HG02588 (cell line): Measurements from ENCODE around the gene CD164.

Source experiments
- ATAC-seq: cut with Tn5 transposase; IDR thresholded peaks from one replicate; pipeline ENCODE4 v1.9.1; 2021; ENCODE audit warnings: mild to moderate bottlenecking, moderate library complexity; ENCODE audit not compliant: unreplicated experiment

The CD164 gene

GRCh38 chr6:109381747-109382575, at the start of gene CD164:
TSS of gene CD164 (minus strand) at chr6:109382467. CDS start at chr6:109382378, 89 bp downstream.
- peak; percentile 47 for ATAC-seq

- no peak for ATAC-seq
Measured at GRCh38 chr6:109429496-109429895, 47.2 kb upstream of the CD164 start.

- no peak for ATAC-seq
Measured at GRCh38 chr6:109428889-109429477, 46.7 kb upstream of the CD164 start.

GRCh38 chr6:109424946-109425345, 42.7 kb upstream of the CD164 start:
- ATAC-seq: no peak

- no peak for ATAC-seq
Measured at GRCh38 chr6:109421184-109421583, 38.9 kb upstream of the CD164 start.

GRCh38 chr6:109420751-109421150, 38.5 kb upstream of the CD164 start:
- no peak for ATAC-seq

- ATAC-seq: no peak
Measured at GRCh38 chr6:109417646-109418045, 35.4 kb upstream of the CD164 start.

GRCh38 chr6:109411034-109411433, 28.8 kb upstream of the CD164 start:
- no peak for ATAC-seq

- no peak for ATAC-seq
Measured at GRCh38 chr6:109406196-109406595, 23.9 kb upstream of the CD164 start.

- no peak for ATAC-seq
Measured at GRCh38 chr6:109397020-109397419, 14.8 kb upstream of the CD164 start.

GRCh38 chr6:109396046-109396718, 13.9 kb upstream of the CD164 start:
- ATAC-seq: no peak

- ATAC-seq: no peak
Measured at GRCh38 chr6:109393886-109394281, 11.6 kb upstream of the CD164 start.

- no peak for ATAC-seq
Measured at GRCh38 chr6:109393157-109393885, 11.1 kb upstream of the CD164 start.

- no peak for ATAC-seq
Measured at GRCh38 chr6:109389650-109390274, 7.5 kb upstream of the CD164 start.

- ATAC-seq: no peak
Measured at GRCh38 chr6:109388265-109388664, 6.0 kb upstream of the CD164 start.

- ATAC-seq: no peak
Measured at GRCh38 chr6:109383438-109383940, 1.2 kb upstream of the CD164 start.

GRCh38 chr6:109382576-109383437, 540 bp upstream of the CD164 start:
- ATAC-seq: peak; percentile 65

GRCh38 chr6:109381061-109381746, 1.1 kb downstream of the CD164 start:
- no peak for ATAC-seq

GRCh38 chr6:109379711-109380110, 2.6 kb downstream of the CD164 start:
- ATAC-seq: no peak
